Tibial artery (tissue), 4 donors: Measurements from ENCODE around the gene SELP.

Experiments
- DNase-seq, 2 donors: peaks; one replicate each; pipeline ENCODE4 v3.0.0-alpha.2; 2019
- H3K27ac ChIP-seq, 2 donors: fragments of 200-600 bp; sonication (generic) in 1 of 2; 1 replicate in 1 of 2; 2 replicates in 1 of 2; pipeline ENCODE4 v1.5.1; 2018 to 2019; ENCODE audit warnings: mild to moderate bottlenecking in 1 of 2
- H3K27me3 ChIP-seq, 2 donors: fragments of 200-600 bp; sonication (generic) in 1 of 2; one replicate each; pipeline versions ENCODE4 v1.5.1 to v1.6.0; 2016 to 2019
- H3K36me3 ChIP-seq, 3 donors: fragments of 200-600 bp; sonication (generic) in 2 of 3; one replicate each; pipeline ENCODE4 v1.5.1; 2016 to 2019; ENCODE audit warnings: mild to moderate bottlenecking in 2 of 3
- H3K4me1 ChIP-seq, 4 donors: fragments of 200-600 bp; sonication (generic) in 2 of 4; 1 replicate in 3 of 4; 2 replicates in 1 of 4; pipeline ENCODE4 v1.5.1; 2016 to 2019
- H3K4me3 ChIP-seq, 2 donors: fragments of 200-600 bp; sonication (generic) in 1 of 2; 1 replicate in 1 of 2; 2 replicates in 1 of 2; pipeline ENCODE4 v1.5.1; 2018 to 2019; ENCODE audit warnings: mild to moderate bottlenecking in 2 of 2
- H3K9me3 ChIP-seq, 3 donors: fragments of 200-600 bp; sonication (generic) in 1 of 3; one replicate each; pipeline ENCODE4 v1.5.1; 2016 to 2019
- CTCF ChIP-seq, 2 experiments: fragments of 200-600 bp in 1 of 2; fragments of 450-650 bp in 1 of 2; IDR thresholded peaks; one replicate each; pipeline ENCODE4 v1.5.1; 2017 to 2019; ENCODE audit warnings: antibody characterized with exemption in 2 of 2, mild to moderate bottlenecking in 1 of 2, moderate library complexity in 1 of 2
- intact Hi-C: fragments of 100-400 bp; cut with DNase I; formaldehyde crosslinking; loops from one replicate; pipeline ENCODE4 v1.15.0; 2023; ENCODE audit warnings: low total_unique reads

Gene SELP

GRCh38 chr1:169576241-169576934 lies 53.5 kb downstream of the SELP start:
- Histone ChIP-seq H3K4me3 (no peak overlapping the region), H3K36me3 (no peaks in the 10 kb centered on the region), H3K4me1 (no peaks in the 10 kb centered on the region), H3K9me3 (no peaks in the 10 kb centered on the region), H3K27me3 (peaks cover 0 to 4% of the 10 kb centered on the region in 2 donors), H3K27ac (no peak overlapping the region)
- intact Hi-C loops = no loop called here
- TF ChIP-seq CTCF (IDR thresholded peaks at IDR 0.05) = no peak
- DNase-seq = no peak

- Histone ChIP-seq H3K27ac (no peak overlapping the region), H3K4me3 (no peak overlapping the region), H3K27me3 (no peaks in the 10 kb centered on the region), H3K9me3 (no peaks in the 10 kb centered on the region), H3K4me1 (no peaks in the 10 kb centered on the region), H3K36me3 (no peaks in the 10 kb centered on the region)
- no peak for TF ChIP-seq CTCF (IDR thresholded peaks at IDR 0.05)
- intact Hi-C loops = no loop called here
- DNase-seq = no peak
Observed at GRCh38 chr1:169574336-169574735, 55.6 kb downstream of the SELP start.

- H3K9me3 ChIP-seq = no peaks in the 10 kb centered on the region
- TF ChIP-seq CTCF (IDR thresholded peaks at IDR 0.05) = no peak
- H3K4me3 ChIP-seq = no peak overlapping the region
- no peaks in the 10 kb centered on the region for H3K27me3 ChIP-seq
- intact Hi-C loops = no loop called here
- DNase-seq = no peak
- no peaks in the 10 kb centered on the region for H3K36me3 ChIP-seq
- H3K4me1 ChIP-seq = no peaks in the 10 kb centered on the region
- H3K27ac ChIP-seq = no peak overlapping the region
Observed at GRCh38 chr1:169572187-169572586, 57.7 kb downstream of the SELP start.

GRCh38 chr1:169571450-169571849 lies 58.5 kb downstream of the SELP start:
- no peak for DNase-seq
- H3K27ac ChIP-seq = no peak overlapping the region
- H3K36me3 ChIP-seq = no peaks in the 10 kb centered on the region
- no peak overlapping the region for H3K4me3 ChIP-seq
- no peaks in the 10 kb centered on the region for H3K27me3 ChIP-seq
- intact Hi-C loops = no loop called here
- H3K9me3 ChIP-seq = no peaks in the 10 kb centered on the region
- H3K4me1 ChIP-seq = no peaks in the 10 kb centered on the region
- no peak for TF ChIP-seq CTCF (IDR thresholded peaks at IDR 0.05)

- Histone ChIP-seq H3K27ac (no peak overlapping the region), H3K36me3 (no peaks in the 10 kb centered on the region), H3K4me3 (no peak overlapping the region), H3K9me3 (no peaks in the 10 kb centered on the region), H3K27me3 (no peaks in the 10 kb centered on the region), H3K4me1 (no peaks in the 10 kb centered on the region)
- intact Hi-C loops = no loop called here
- TF ChIP-seq CTCF (IDR thresholded peaks at IDR 0.05) = no peak
- DNase-seq = no peak
Observed at GRCh38 chr1:169570172-169570574, 59.8 kb downstream of the SELP start.

GRCh38 chr1:169568497-169568896 lies 61.4 kb downstream of the SELP start:
- no peak for DNase-seq
- no peak overlapping the region for H3K4me3 ChIP-seq
- H3K27me3 ChIP-seq = peaks cover 0 to 2% of the 10 kb centered on the region in 2 donors
- H3K9me3 ChIP-seq = peaks cover 0 to 1% (median 0%) of the 10 kb centered on the region in 3 donors
- H3K4me1 ChIP-seq = no peaks in the 10 kb centered on the region
- intact Hi-C loops = no loop called here
- TF ChIP-seq CTCF (IDR thresholded peaks at IDR 0.05) = no peak
- H3K27ac ChIP-seq = no peak overlapping the region
- H3K36me3 ChIP-seq = no peaks in the 10 kb centered on the region
